Right atrium auricular region (tissue), 2 donors: ENCODE results near the gene HEXIM2. TPM values are rescaled to one million over a fixed set of nuclear protein-coding genes. Genes with fewer than 3 reads are reported as not detected.

Experiments used
- DNase-seq: peaks from one replicate; pipeline ENCODE4 v3.0.0-alpha.2; 2019; ENCODE audit warnings: low spot score
- H3K27ac ChIP-seq, 2 donors: fragments of 200-600 bp; sonication (generic); 1 replicate in 1 of 2; 2 replicates in 1 of 2; pipeline ENCODE4 v1.5.1; 2016 to 2019
- H3K27me3 ChIP-seq, 2 donors: fragments of 200-600 bp; sonication (generic); one replicate each; pipeline versions ENCODE4 v1.5.1 to v1.6.0; 2017 to 2019
- H3K36me3 ChIP-seq: fragments of 200-600 bp; sonication (generic); one replicate; pipeline ENCODE4 v1.5.1; 2016
- H3K4me1 ChIP-seq, 2 donors: fragments of 200-600 bp; sonication (generic); one replicate each; pipeline versions ENCODE4 v1.5.1 to v1.6.0; 2017 to 2019
- H3K4me3 ChIP-seq, 2 donors: fragments of 200-600 bp; sonication (generic); 1 replicate in 1 of 2; 2 replicates in 1 of 2; pipeline ENCODE4 v1.5.1; 2017 to 2019; ENCODE audit warnings: mild to moderate bottlenecking in 1 of 2, moderate library complexity in 1 of 2
- H3K9me3 ChIP-seq, 2 donors: fragments of 200-600 bp; sonication (generic); one replicate each; pipeline ENCODE4 v1.5.1; 2019
- CTCF ChIP-seq, 2 donors: fragments of 200-600 bp; sonication (generic); IDR thresholded peaks; one replicate each; pipeline ENCODE4 v1.5.1; 2019; ENCODE audit warnings: antibody characterized with exemption in 2 of 2
- total RNA-seq, 2 donors: library from RNA; depleted of rRNA; stranded (reverse); fragments of >200 nt; gene quantifications; one replicate each; pipeline ENCODE4 v1.1.0, GENCODE V29; 2016

HEXIM2 gene
- total RNA-seq, 2 donors from 2014 or later, result 3.1 to 6.8 TPM

GRCh38 chr17:45171338-45172231, 9.9 kb downstream of the HEXIM2 start:
- H3K36me3 ChIP-seq, result no peaks in the 10 kb centered on the region
- peaks cover 0 to 36% of the 10 kb centered on the region in 2 donors for H3K4me1 ChIP-seq
- DNase-seq, result no peak
- H3K9me3 ChIP-seq, result no peaks in the 10 kb centered on the region
- TF ChIP-seq CTCF (IDR thresholded peaks at IDR 0.05), result no peak
- H3K27ac ChIP-seq, result peak overlapping the region; percentile 93
- no peaks in the 10 kb centered on the region for H3K27me3 ChIP-seq
- H3K4me3 ChIP-seq, result peak overlapping the region; percentile 6 to 34

DNA sequence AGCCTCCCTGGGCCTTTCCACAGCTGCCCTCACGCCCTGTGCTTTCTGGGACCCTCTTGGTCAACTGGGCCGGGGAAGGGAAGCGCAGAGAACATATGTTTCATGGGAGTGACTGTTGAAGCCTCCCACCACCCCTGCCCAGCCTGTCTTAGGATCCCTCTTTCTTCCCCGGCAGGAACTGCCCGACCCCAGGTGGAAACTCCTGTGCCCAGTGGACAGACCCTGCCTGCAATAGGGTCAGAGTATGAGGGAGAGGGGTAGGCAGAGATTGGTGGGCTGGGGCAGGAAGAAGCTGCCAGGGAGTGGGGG, 10.5 kb downstream of the HEXIM2 start:
- Histone ChIP-seq H3K27ac (peak overlapping the region; percentile 93), H3K36me3 (no peaks in the 10 kb centered on the region), H3K4me1 (peaks cover 0 to 36% of the 10 kb centered on the region in 2 donors), H3K9me3 (no peaks in the 10 kb centered on the region), H3K4me3 (peak overlapping the region; percentile 6 to 34), H3K27me3 (no peaks in the 10 kb centered on the region)
- DNase-seq, result no peak
- TF ChIP-seq CTCF (IDR thresholded peaks at IDR 0.05), result no peak

GRCh38 chr17:45172541-45173286, 11.0 kb downstream of the HEXIM2 start:
- no peak for TF ChIP-seq CTCF (IDR thresholded peaks at IDR 0.05)
- H3K27ac ChIP-seq, result peak overlapping the region; percentile 93
- no peaks in the 10 kb centered on the region for H3K36me3 ChIP-seq
- H3K27me3 ChIP-seq, result no peaks in the 10 kb centered on the region
- H3K4me3 ChIP-seq, result peak overlapping the region; percentile 10 to 34
- H3K4me1 ChIP-seq, result peaks cover 0 to 36% of the 10 kb centered on the region in 2 donors
- no peaks in the 10 kb centered on the region for H3K9me3 ChIP-seq
- DNase-seq, result no peak

- DNase-seq, result no peak
- Histone ChIP-seq H3K27ac (peak overlapping the region in 1 of 2 donors; percentile 21), H3K4me3 (no peak overlapping the region), H3K4me1 (peaks cover 0 to 28% of the 10 kb centered on the region in 2 donors), H3K27me3 (no peaks in the 10 kb centered on the region), H3K36me3 (no peaks in the 10 kb centered on the region), H3K9me3 (no peaks in the 10 kb centered on the region)
- no peak for TF ChIP-seq CTCF (IDR thresholded peaks at IDR 0.05)
These were observed 14.1 kb downstream of the HEXIM2 start for GRCh38 chr17:45175759-45176115.

DNA sequence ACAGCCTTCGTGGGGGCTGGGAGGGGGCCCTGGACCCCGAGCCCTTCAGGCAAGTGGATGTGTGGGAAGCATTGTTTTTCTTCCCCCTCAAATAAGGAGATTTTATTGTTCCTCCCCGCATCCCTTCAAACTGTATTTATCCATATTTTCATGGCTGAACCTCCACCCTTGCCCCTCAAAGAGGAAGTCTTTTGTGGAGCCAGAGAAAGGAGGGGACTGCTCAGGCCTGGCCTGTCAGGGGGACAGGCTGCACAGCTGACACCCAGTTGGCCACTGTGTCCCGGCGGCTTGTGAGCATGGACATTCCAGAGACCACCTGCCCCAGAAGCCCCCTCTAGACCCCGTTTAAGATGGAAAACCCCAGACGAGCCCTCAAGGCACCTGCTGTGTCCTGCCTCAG, 15.9 kb downstream of the HEXIM2 start:
- Histone ChIP-seq H3K4me3 (no peak overlapping the region), H3K27ac (no peak overlapping the region)
- DNase-seq, result no peak

More for the DNA sequence above, 15.9 kb downstream of the HEXIM2 start:
- no peaks in the 10 kb centered on the region for H3K9me3 ChIP-seq
- no peak for TF ChIP-seq CTCF (IDR thresholded peaks at IDR 0.05)
- H3K4me1 ChIP-seq, result peaks cover 0 to 10% of the 10 kb centered on the region in 2 donors
- H3K27me3 ChIP-seq, result no peaks in the 10 kb centered on the region
- H3K36me3 ChIP-seq, result no peaks in the 10 kb centered on the region
